Transverse colon (tissue), 4 donors: ENCODE measurements around the gene PRDX3. TPM values are rescaled to one million over a fixed set of nuclear protein-coding genes. Genes with fewer than 3 reads are reported as not detected.
A peak's percentile ranks its signal among the peaks of the same experiment; 100 is the strongest.

Experiments
- DNase-seq: peaks from one replicate; pipeline ENCODE4 v3.0.0-alpha.2; 2019
- H3K27ac ChIP-seq, 4 donors: fragments of 200-600 bp; sonication (generic); 2 replicates each; pipeline ENCODE4 v1.5.1; 2016 to 2018; ENCODE audit warnings: inconsistent platforms in 4 of 4
- H3K27me3 ChIP-seq: fragments of 200-600 bp; sonication (generic); 2 replicates; pipeline ENCODE4 v1.5.1; 2017; ENCODE audit warnings: inconsistent platforms
- H3K36me3 ChIP-seq, 4 donors: fragments of 200-600 bp; sonication (generic); 2 replicates each; pipeline ENCODE4 v1.5.1; 2017 to 2019; ENCODE audit warnings: inconsistent platforms in 4 of 4
- H3K4me1 ChIP-seq, 4 donors: fragments of 200-600 bp; sonication (generic); 2 replicates each; pipeline ENCODE4 v1.5.1; 2017 to 2020; ENCODE audit warnings: inconsistent platforms in 4 of 4
- H3K4me3 ChIP-seq, 4 donors: fragments of 200-600 bp; sonication (generic); 1 replicate in 1 of 4; 2 replicates in 3 of 4; pipeline versions ENCODE4 v1.5.1 to v1.6.1; 2017 to 2019; ENCODE audit warnings: inconsistent platforms in 4 of 4
- H3K9me3 ChIP-seq, 2 donors: fragments of 200-600 bp; sonication (generic); 2 replicates each; pipeline ENCODE4 v1.5.1; 2017 to 2019; ENCODE audit warnings: inconsistent platforms in 2 of 2
- EP300 ChIP-seq: sonication (generic); formaldehyde crosslinking; IDR thresholded peaks from one replicate; pipeline ENCODE4 v1.6.1; 2017; ENCODE audit warnings: antibody characterized with exemption, low read depth
- POLR2A ChIP-seq: fragments of 450-650 bp; IDR thresholded peaks from one replicate; pipeline ENCODE4 v1.6.1; 2016; ENCODE audit warnings: antibody characterized with exemption, mild to moderate bottlenecking, moderate library complexity
- POLR2AphosphoS5 ChIP-seq, 3 donors: sonication (generic); formaldehyde crosslinking; IDR thresholded peaks; one replicate each; pipeline ENCODE4 v1.6.1; 2016; ENCODE audit warnings: antibody characterized with exemption in 3 of 3
- WGBS, 2 donors: methylation state at CpG; one replicate each; pipeline ENCODE4 v1.1.5; 2018; ENCODE audit warnings: low coverage in 1 of 2; 5-methylcytosine and 5-hydroxymethylcytosine counted together
- in situ Hi-C, 4 donors: fragments of 200-750 bp; cut with MboI; loops; one replicate each; pipeline versions ENCODE4 v1.15.0 to v1.15.1; 2017; ENCODE audit warnings: low sequenced_read_pairs in 3 of 4, low pct_ligation_motif_present in 1 of 4, low pct_unique_long_range_greater_than_20kb in 1 of 4
- intact Hi-C: fragments of 100-400 bp; cut with DNase I; formaldehyde crosslinking; loops from one replicate; pipeline ENCODE4 v1.15.1; 2023; ENCODE audit warnings: low total_unique reads
- total RNA-seq, 4 donors: library from RNA; depleted of rRNA; stranded (reverse); fragments of >200 nt; gene quantifications; one replicate each; pipeline ENCODE4 v1.1.0, GENCODE V29; 2016
- TF ChIP-seq, protein P1 (sequence below), 5 experiments: fragments of 200-600 bp in 3 of 5; fragments of 450-650 bp in 2 of 5; sonication (generic) in 3 of 5; IDR thresholded peaks; 1 replicate in 2 of 5; 2 replicates in 3 of 5; pipeline ENCODE4 v1.5.1; 2016 to 2017; ENCODE audit warnings: antibody characterized with exemption in 5 of 5, inconsistent platforms in 3 of 5, mild to moderate bottlenecking in 2 of 5, moderate library complexity in 1 of 5

PRDX3 gene
- total RNA-seq, 4 donors from 2014 or later = 24.7 to 141 (median 78.9) TPM

- no peak overlapping the region for H3K27ac ChIP-seq
- no peaks in the 10 kb centered on the region for H3K9me3 ChIP-seq
- H3K4me3 ChIP-seq = no peak overlapping the region
- intact Hi-C loops = no loop called here
- no peaks in the 10 kb centered on the region for H3K27me3 ChIP-seq
- 77 to 85% methylated on average over 3 to 4 of the region's 4 CpGs for WGBS, 2 donors
- TF ChIP-seq POLR2A (no peak), POLR2AphosphoS5 (IDR thresholded peaks at IDR 0.05) (no peak), EP300 (no peak)
- TF ChIP-seq, protein P1, sequence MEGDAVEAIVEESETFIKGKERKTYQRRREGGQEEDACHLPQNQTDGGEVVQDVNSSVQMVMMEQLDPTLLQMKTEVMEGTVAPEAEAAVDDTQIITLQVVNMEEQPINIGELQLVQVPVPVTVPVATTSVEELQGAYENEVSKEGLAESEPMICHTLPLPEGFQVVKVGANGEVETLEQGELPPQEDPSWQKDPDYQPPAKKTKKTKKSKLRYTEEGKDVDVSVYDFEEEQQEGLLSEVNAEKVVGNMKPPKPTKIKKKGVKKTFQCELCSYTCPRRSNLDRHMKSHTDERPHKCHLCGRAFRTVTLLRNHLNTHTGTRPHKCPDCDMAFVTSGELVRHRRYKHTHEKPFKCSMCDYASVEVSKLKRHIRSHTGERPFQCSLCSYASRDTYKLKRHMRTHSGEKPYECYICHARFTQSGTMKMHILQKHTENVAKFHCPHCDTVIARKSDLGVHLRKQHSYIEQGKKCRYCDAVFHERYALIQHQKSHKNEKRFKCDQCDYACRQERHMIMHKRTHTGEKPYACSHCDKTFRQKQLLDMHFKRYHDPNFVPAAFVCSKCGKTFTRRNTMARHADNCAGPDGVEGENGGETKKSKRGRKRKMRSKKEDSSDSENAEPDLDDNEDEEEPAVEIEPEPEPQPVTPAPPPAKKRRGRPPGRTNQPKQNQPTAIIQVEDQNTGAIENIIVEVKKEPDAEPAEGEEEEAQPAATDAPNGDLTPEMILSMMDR (IDR thresholded peaks at IDR 0.05) = no peak
- H3K4me1 ChIP-seq = peaks cover 0 to 5% (median 1%) of the 10 kb centered on the region in 4 donors
- H3K36me3 ChIP-seq = peaks cover 0 to 51% (median 10%) of the 10 kb centered on the region in 4 donors
- DNase-seq = no peak
- in situ Hi-C loops = loop anchor here in 1 of 4 donors (25.0 kb wide), 1 partner anchor 92 kb away; the partner anchor contains the start of gene NANOS1
Measured at GRCh38 chr10:119129721-119130120, 48.9 kb downstream of the PRDX3 start.

- H3K4me1 ChIP-seq = peaks cover 0 to 3% (median under 1%) of the 10 kb centered on the region in 4 donors
- no peaks in the 10 kb centered on the region for H3K9me3 ChIP-seq
- no peaks in the 10 kb centered on the region for H3K27me3 ChIP-seq
- H3K36me3 ChIP-seq = peaks cover 0 to 57% (median 22%) of the 10 kb centered on the region in 4 donors
- TF ChIP-seq POLR2AphosphoS5 (IDR thresholded peaks at IDR 0.05) (no peak), POLR2A (no peak), EP300 (no peak)
- TF ChIP-seq, protein P1 (IDR thresholded peaks at IDR 0.05) = no peak
- in situ Hi-C loops = loop anchor here in 1 of 4 donors (25.0 kb wide), 1 partner anchor 89 kb away; the partner anchor contains the start of gene NANOS1
- H3K27ac ChIP-seq = no peak overlapping the region
- no peak for DNase-seq
- no peak overlapping the region for H3K4me3 ChIP-seq
- 97 to 100% methylated on average over 2 of the region's 2 CpGs for WGBS, 2 donors
- intact Hi-C loops = no loop called here
Measured at GRCh38 chr10:119125942-119126341, 52.7 kb downstream of the PRDX3 start.

DNA sequence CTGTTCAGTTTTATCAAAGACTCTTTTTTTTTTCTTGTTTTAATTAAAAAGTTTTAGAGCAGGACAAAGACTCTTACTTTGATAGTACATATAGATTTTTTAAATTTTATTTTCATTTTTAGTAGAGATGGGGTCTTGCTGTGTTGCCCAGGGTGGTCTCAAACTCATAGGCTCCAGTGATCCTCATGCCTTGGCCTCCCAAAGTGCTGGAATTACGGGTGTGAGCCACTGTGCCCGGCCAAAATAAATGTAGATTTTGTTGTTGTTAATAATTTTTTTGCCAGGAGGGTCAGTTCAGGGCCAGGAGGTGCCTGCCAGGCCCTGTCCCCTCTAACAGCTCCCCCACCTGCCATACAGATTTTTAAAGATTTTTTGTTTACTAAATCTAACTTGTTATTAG is 57.7 kb downstream of the PRDX3 start:
- H3K36me3 ChIP-seq = peaks cover 0 to 54% (median 27%) of the 10 kb centered on the region in 4 donors
- DNase-seq = no peak
- in situ Hi-C loops (no loop called here), intact Hi-C loops (no loop called here)
- no peak overlapping the region for H3K4me3 ChIP-seq
- no peaks in the 10 kb centered on the region for H3K9me3 ChIP-seq
- TF ChIP-seq POLR2A (no peak), EP300 (no peak), POLR2AphosphoS5 (IDR thresholded peaks at IDR 0.05) (no peak)
- TF ChIP-seq, protein P1 (IDR thresholded peaks at IDR 0.05) = no peak
- H3K27me3 ChIP-seq = no peaks in the 10 kb centered on the region
- H3K4me1 ChIP-seq = no peaks in the 10 kb centered on the region
- H3K27ac ChIP-seq = peak overlapping the region; percentile 5 to 54 (median 37)
- 95% methylated on average over 2 of the region's 2 CpGs; no CpG with 5 or more reads in 1 of the 2 donors for WGBS, 2 donors

GRCh38 chr10:119120413-119120867 is 58.2 kb downstream of the PRDX3 start:
- no peak for DNase-seq
- no peaks in the 10 kb centered on the region for H3K27me3 ChIP-seq
- H3K4me3 ChIP-seq = no peak overlapping the region
- intact Hi-C loops = no loop called here
- no peaks in the 10 kb centered on the region for H3K4me1 ChIP-seq
- H3K27ac ChIP-seq = peak overlapping the region; percentile 5 to 54 (median 37)
- peaks cover 0 to 50% (median 25%) of the 10 kb centered on the region in 4 donors for H3K36me3 ChIP-seq
- no peak for TF ChIP-seq POLR2A
- no peak for TF ChIP-seq POLR2AphosphoS5 (IDR thresholded peaks at IDR 0.05)
- TF ChIP-seq, protein P1 (IDR thresholded peaks at IDR 0.05) = no peak
- TF ChIP-seq EP300 = no peak
- 73 to 89% methylated on average over 4 of the region's 4 CpGs for WGBS, 2 donors
- no peaks in the 10 kb centered on the region for H3K9me3 ChIP-seq
- in situ Hi-C loops = no loop called here
